PC-3 (cell line): ENCODE data around the gene SLC25A21. TPM values are rescaled to one million over a fixed set of nuclear protein-coding genes. Genes with fewer than 3 reads are reported as not detected.

Experiments used
- ATAC-seq: fragments of 200-7000 bp; cut with Tn5 transposase; 2 replicates; pipeline ENCODE4 v1.9.1; 2020; ENCODE audit warnings: mild to moderate bottlenecking, moderate library complexity
- BruUV-seq: library from RNA; stranded (reverse); fragments of 400-500 nt; replicated peaks from 2 replicates; lab custom pipeline; 2021; lab: Mats Ljungman, UMichigan
- CTCF ChIA-PET: fragments of 300-600 bp; sonication (Branson Sonifier 250); formaldehyde crosslinking; loops from one replicate; lab custom pipeline; 2022; ENCODE audit warnings: antibody characterized with exemption; lab: Charles Lee
- POLR2A ChIA-PET: fragments of 300-600 bp; sonication (Branson Sonifier 250); formaldehyde crosslinking; loops from one replicate; lab custom pipeline; 2022; ENCODE audit warnings: antibody characterized with exemption; ENCODE audit not compliant: unreplicated experiment; lab: Charles Lee
- DNase-seq: peaks from one replicate; pipeline ENCODE4 v3.0.0-alpha.2; 2015
- H2AFZ ChIP-seq: fragments of 300-600 bp; sonication (generic); 2 replicates; pipeline ENCODE4 v1.6.0; 2016; ENCODE audit warnings: antibody characterized with exemption, low read length
- H3F3A ChIP-seq: fragments of 300-600 bp; sonication (generic); one replicate; pipeline ENCODE4 v1.6.0; 2017; ENCODE audit warnings: antibody characterized with exemption, low read length, control low read depth, mild to moderate bottlenecking; ENCODE audit not compliant: unreplicated experiment
- H3K27ac ChIP-seq: fragments of 300-600 bp; sonication (generic); 2 replicates; pipeline ENCODE4 v1.5.1; 2016; ENCODE audit warnings: mild to moderate bottlenecking, low read length
- H3K27me3 ChIP-seq: fragments of 300-600 bp; sonication (generic); 2 replicates; pipeline ENCODE4 v1.6.1; 2016; ENCODE audit warnings: low read length, mixed read lengths
- H3K36me3 ChIP-seq: fragments of 300-600 bp; sonication (generic); 2 replicates; pipeline ENCODE4 v1.6.1; 2016; ENCODE audit warnings: low read depth, mixed run types, low read length, mixed read lengths
- H3K4me1 ChIP-seq: fragments of 300-600 bp; sonication (generic); 2 replicates; pipeline ENCODE4 v1.5.1; 2016; ENCODE audit warnings: low read length; ENCODE audit not compliant: insufficient read depth
- H3K4me2 ChIP-seq: fragments of 300-600 bp; sonication (generic); 2 replicates; pipeline ENCODE4 v1.6.0; 2016; ENCODE audit warnings: low read length
- H3K4me3 ChIP-seq: fragments of 300-600 bp; sonication (generic); 2 replicates; pipeline ENCODE4 v1.5.1; 2016; ENCODE audit warnings: mild to moderate bottlenecking, low read length, mixed read lengths
- H3K79me2 ChIP-seq: fragments of 300-600 bp; sonication (generic); 2 replicates; pipeline ENCODE4 v1.6.1; 2017; ENCODE audit warnings: low read length, mixed read lengths
- H3K9ac ChIP-seq: fragments of 300-600 bp; sonication (generic); 2 replicates; pipeline ENCODE4 v1.6.0; 2016; ENCODE audit warnings: mild to moderate bottlenecking, low read length
- H3K9me2 ChIP-seq: fragments of 300-600 bp; sonication (generic); replicated peaks from 2 replicates; pipeline ENCODE4 v1.6.1; 2016; ENCODE audit warnings: mixed run types, low read length, mixed read lengths
- H3K9me3 ChIP-seq: fragments of 300-600 bp; sonication (generic); 2 replicates; pipeline ENCODE4 v1.6.1; 2016; ENCODE audit warnings: low read length, mixed read lengths
- H4K20me1 ChIP-seq: fragments of 300-600 bp; sonication (generic); 2 replicates; pipeline ENCODE4 v1.6.1; 2016; ENCODE audit warnings: low read length, mixed read lengths
- CTCF ChIP-seq: fragments of 300-600 bp; sonication (generic); conservative IDR thresholded peaks from 2 replicates; pipeline ENCODE4 v1.5.1; 2017; ENCODE audit warnings: antibody characterized with exemption, low read depth, mild to moderate bottlenecking, low read length
- EZH2 ChIP-seq: fragments of 300-600 bp; sonication (generic); IDR thresholded peaks from one replicate; pipeline ENCODE4 v1.6.1; 2017; ENCODE audit warnings: antibody characterized with exemption, mild to moderate bottlenecking, low read length; ENCODE audit not compliant: unreplicated experiment
- EZH2phosphoT487 ChIP-seq: fragments of 300-600 bp; sonication (generic); IDR thresholded peaks from 2 replicates; pipeline ENCODE4 v1.6.1; 2018; ENCODE audit warnings: mild to moderate bottlenecking, antibody characterized with exemption, low read length, borderline replicate concordance
- intact Hi-C: fragments of 100-400 bp; cut with micrococcal nuclease; formaldehyde crosslinking; loops from 2 replicates; pipeline ENCODE4 v1.9.0; 2023
- total RNA-seq: library from RNA; depleted of rRNA; stranded (reverse); fragments of >200 nt; gene quantifications from 2 replicates; pipeline ENCODE4 v1.2.3, GENCODE V29; 2014

Gene SLC25A21
- total RNA-seq, 1 experiment from 2014 or later: 0.87 TPM

- POLR2A ChIA-PET: no interaction called here
- intact Hi-C loops: loop anchor here (2.0 to 5.0 kb wide), 2 partner anchors 30 to 45 kb away; no protein-coding TSS in a partner anchor
Measured at GRCh38 chr14:37082449-37082848, 90.0 kb downstream of the SLC25A21 start.

GRCh38 chr14:37081856-37082255 lies 90.5 kb downstream of the SLC25A21 start:
- intact Hi-C loops: loop anchor here (1.0 to 5.0 kb wide), 3 partner anchors 31 to 45 kb away; no protein-coding TSS in a partner anchor
- Histone ChIP-seq H3K36me3 (no peaks in the 10 kb centered on the region), H3K4me3 (no peak overlapping the region), H3K27ac (no peak overlapping the region), H3K9me2 (no peaks in the 10 kb centered on the region), H4K20me1 (no peaks in the 10 kb centered on the region), H2AFZ (no peak overlapping the region), H3K9ac (no peak overlapping the region), H3K27me3 (no peaks in the 10 kb centered on the region), H3K9me3 (no peaks in the 10 kb centered on the region), H3K4me1 (peaks cover 12% of the 10 kb centered on the region), H3F3A (no peaks in the 10 kb centered on the region), H3K79me2 (no peaks in the 10 kb centered on the region), H3K4me2 (no peak overlapping the region)
- TF ChIP-seq EZH2phosphoT487: no peak
- no peak for TF ChIP-seq CTCF
- no peak for TF ChIP-seq EZH2
- no TSS peak for BruUV-seq
- ChIA-PET CTCF (no interaction called here), POLR2A (no interaction called here)
- no peak for ATAC-seq
- no peak for DNase-seq

More at GRCh38 chr14:37082449-37082848, 90.0 kb downstream of the SLC25A21 start:
- DNase-seq: no peak
- ATAC-seq: peak; percentile 48
- no peak overlapping the region for H3K27ac ChIP-seq
- H3K27me3 ChIP-seq: no peaks in the 10 kb centered on the region
- no peak overlapping the region for H3K4me2 ChIP-seq
- H3K79me2 ChIP-seq: no peaks in the 10 kb centered on the region
- H3F3A ChIP-seq: no peaks in the 10 kb centered on the region
- no peak overlapping the region for H3K4me3 ChIP-seq
- H3K9ac ChIP-seq: no peak overlapping the region
- H3K9me3 ChIP-seq: no peaks in the 10 kb centered on the region
- H3K9me2 ChIP-seq: no peaks in the 10 kb centered on the region
- H3K4me1 ChIP-seq: peaks cover 12% of the 10 kb centered on the region
- CTCF ChIA-PET: no interaction called here
- BruUV-seq: no TSS peak
- H4K20me1 ChIP-seq: no peaks in the 10 kb centered on the region
- no peak overlapping the region for H2AFZ ChIP-seq
- no peak for TF ChIP-seq EZH2
- no peak for TF ChIP-seq EZH2phosphoT487
- no peak for TF ChIP-seq CTCF
- no peaks in the 10 kb centered on the region for H3K36me3 ChIP-seq

- Histone ChIP-seq H3K27ac (peak overlapping the region; percentile 17; the same call in 1 of the 2 replicates), H3K79me2 (no peaks in the 10 kb centered on the region), H3F3A (no peaks in the 10 kb centered on the region), H4K20me1 (no peaks in the 10 kb centered on the region), H3K36me3 (no peaks in the 10 kb centered on the region), H3K9ac (no peak overlapping the region), H3K27me3 (no peaks in the 10 kb centered on the region), H2AFZ (no peak overlapping the region), H3K4me3 (no peak overlapping the region), H3K4me2 (peak overlapping the region; percentile 33; the same call in 1 of the 2 replicates), H3K9me2 (no peaks in the 10 kb centered on the region), H3K9me3 (no peaks in the 10 kb centered on the region), H3K4me1 (peaks cover 12% of the 10 kb centered on the region)
- BruUV-seq: no TSS peak
- POLR2A ChIA-PET: no interaction called here
- intact Hi-C loops: loop anchor here (1.0 to 5.0 kb wide), 2 partner anchors 36 to 44 kb away; no protein-coding TSS in a partner anchor
- CTCF ChIA-PET: no interaction called here
- TF ChIP-seq CTCF: no peak
- no peak for TF ChIP-seq EZH2phosphoT487
- no peak for TF ChIP-seq EZH2
- DNase-seq (peak; percentile 93), ATAC-seq (peak; percentile 94)
Measured at GRCh38 chr14:37081218-37081617, 91.2 kb downstream of the SLC25A21 start.
